Ovary (tissue), 3 donors: Measurements from ENCODE around the gene EGFLAM.

ENCODE experiments used
- CTCF ChIP-seq, 3 donors: fragments of 450-650 bp in 2 of 3; fragments of 200-600 bp in 1 of 3; IDR thresholded peaks; one replicate each; pipeline versions ENCODE4 v1.5.1 to v1.8.0; 2016 to 2022; ENCODE audit warnings: antibody characterized with exemption in 3 of 3, mild to moderate bottlenecking in 1 of 3
- POLR2A ChIP-seq: fragments of 450-650 bp; IDR thresholded peaks from one replicate; pipeline ENCODE4 v1.6.1; 2017; ENCODE audit warnings: antibody characterized with exemption, mild to moderate bottlenecking, moderate library complexity
- donor health status: DM: no; HTN: no; CAD: no.

- peak in 2 of 3 donors; percentile 34 to 49 for TF ChIP-seq CTCF (IDR thresholded peaks at IDR 0.05)
- no peak for TF ChIP-seq POLR2A
These were observed 49.5 kb upstream of the EGFLAM start for GRCh38 chr5:38208782-38209378.
